Dedifferentiated amniotic fluid mesenchymal stem cell (primary cell): ENCODE measurements around the gene ITGAX.
"Not testable (repeated sequence)": the region's sequence is repeated elsewhere in the genome, so short reads cannot be mapped to it uniquely, and the experiment has no call there.

Experiments
- DNase-seq: peaks from one replicate; pipeline ENCODE4 v3.0.0-alpha.2; 2016; ENCODE audit errors: extremely low spot score

ITGAX gene

GRCh38 chr16:31409433-31409832, 54.5 kb downstream of the ITGAX start:
- DNase-seq: no peak

DNA sequence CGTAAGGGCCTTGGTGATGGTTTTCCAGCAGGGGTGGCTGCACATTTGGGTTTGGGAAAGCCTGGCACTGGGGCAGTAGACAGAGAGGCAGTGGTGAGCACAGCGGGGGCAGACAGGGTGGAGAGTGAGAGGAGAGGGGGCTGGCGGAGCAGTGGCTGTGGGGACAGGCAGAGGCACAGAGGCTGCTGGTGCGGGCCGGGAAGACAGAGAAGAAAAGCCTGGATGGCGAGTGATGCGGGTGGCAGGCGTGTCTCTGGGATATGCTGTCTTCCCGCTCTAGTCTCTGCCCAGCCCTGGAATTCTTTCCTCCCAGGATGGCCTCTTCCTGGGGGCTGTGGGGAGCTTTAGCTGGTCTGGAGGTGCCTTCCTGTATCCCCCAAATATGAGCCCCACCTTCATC, 55.1 kb downstream of the ITGAX start:
- DNase-seq: no peak

GRCh38 chr16:31411024-31411844, 56.3 kb downstream of the ITGAX start:
- no peak for DNase-seq

GRCh38 chr16:31412750-31413149, 57.8 kb downstream of the ITGAX start:
- DNase-seq: no peak

GRCh38 chr16:31413381-31413780, 58.4 kb downstream of the ITGAX start:
- no peak for DNase-seq

DNA sequence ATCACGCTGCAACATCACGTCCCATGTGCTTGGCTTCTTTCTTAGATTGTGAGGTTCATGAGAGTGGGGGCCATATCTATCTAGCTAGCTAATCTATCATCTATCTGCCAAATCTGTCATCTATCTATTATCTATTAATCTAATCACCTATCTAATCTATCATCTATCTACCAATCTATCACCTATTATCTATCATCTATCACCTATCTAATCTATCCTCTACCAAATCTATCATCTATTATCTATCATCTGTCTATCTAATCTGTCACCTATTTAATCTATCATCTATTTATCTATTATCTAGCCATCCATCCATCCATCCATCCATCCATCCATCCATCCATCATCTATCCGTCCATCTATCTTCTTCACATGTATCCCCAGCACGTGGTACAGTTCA, 59.0 kb downstream of the ITGAX start:
- no peak for DNase-seq

DNA sequence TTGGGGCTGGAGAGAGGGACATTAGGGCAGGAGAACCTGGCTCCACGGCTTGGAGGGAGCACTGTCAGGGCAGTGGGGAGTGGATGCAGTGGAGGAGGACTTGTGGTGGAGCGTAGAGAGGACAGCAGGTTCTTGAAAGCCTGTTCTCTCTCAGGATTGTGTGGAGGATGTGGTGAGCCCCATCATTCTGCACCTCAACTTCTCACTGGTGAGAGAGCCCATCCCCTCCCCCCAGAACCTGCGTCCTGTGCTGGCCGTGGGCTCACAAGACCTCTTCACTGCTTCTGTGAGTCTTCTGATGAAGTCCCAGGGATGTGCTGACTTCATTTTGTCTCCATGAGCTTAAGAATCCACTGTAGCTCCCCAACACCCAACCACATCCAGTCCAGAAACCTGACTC, 59.7 kb downstream of the ITGAX start:
- no peak for DNase-seq

GRCh38 chr16:31416371-31416770, 61.4 kb downstream of the ITGAX start:
- no peak for DNase-seq

- DNase-seq: not testable (repeated sequence)
Observed at GRCh38 chr16:31417036-31417435, 62.1 kb downstream of the ITGAX start.

GRCh38 chr16:31417916-31418315, 62.9 kb downstream of the ITGAX start:
- DNase-seq: no peak

DNA sequence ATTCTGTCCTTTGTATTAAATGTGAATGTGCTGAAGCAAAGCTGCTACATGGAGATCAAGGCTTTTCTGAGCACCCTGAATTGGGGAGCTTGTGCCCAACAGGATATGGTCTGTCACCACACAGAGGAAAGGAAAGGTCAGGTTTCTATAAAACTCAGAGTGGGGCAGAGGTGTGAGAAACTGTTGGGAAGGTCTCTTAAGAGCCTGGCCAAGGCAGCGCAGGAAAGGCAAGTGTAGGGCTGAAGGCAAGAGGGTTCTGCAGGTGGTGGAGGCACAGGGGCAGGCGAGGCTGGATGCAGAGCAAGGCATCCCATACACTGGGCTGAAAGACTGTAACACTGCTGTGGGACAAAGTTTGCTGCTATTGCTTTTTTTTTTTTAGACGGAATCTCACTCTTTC, 65.1 kb downstream of the ITGAX start:
- DNase-seq: no peak

GRCh38 chr16:31421587-31421986, 66.6 kb downstream of the ITGAX start:
- no peak for DNase-seq

GRCh38 chr16:31423241-31423640, 68.3 kb downstream of the ITGAX start:
- DNase-seq: no peak

DNA sequence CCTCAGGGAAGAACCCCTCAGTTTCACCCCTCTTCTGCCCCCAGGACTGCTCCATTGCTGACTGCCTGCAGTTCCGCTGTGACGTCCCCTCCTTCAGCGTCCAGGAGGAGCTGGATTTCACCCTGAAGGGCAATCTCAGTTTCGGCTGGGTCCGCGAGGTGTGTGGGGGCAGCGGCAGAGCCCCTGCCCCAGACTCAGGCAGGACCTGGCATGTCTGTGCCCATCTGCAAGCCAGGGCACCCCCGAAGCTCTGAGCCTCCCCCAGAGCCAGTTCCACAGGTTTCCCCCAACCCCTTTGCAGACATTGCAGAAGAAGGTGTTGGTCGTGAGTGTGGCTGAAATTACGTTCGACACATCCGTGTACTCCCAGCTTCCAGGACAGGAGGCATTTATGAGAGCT, 68.8 kb downstream of the ITGAX start:
- no peak for DNase-seq

- DNase-seq: no peak
Observed at GRCh38 chr16:31427441-31428278, 72.7 kb downstream of the ITGAX start.

DNA sequence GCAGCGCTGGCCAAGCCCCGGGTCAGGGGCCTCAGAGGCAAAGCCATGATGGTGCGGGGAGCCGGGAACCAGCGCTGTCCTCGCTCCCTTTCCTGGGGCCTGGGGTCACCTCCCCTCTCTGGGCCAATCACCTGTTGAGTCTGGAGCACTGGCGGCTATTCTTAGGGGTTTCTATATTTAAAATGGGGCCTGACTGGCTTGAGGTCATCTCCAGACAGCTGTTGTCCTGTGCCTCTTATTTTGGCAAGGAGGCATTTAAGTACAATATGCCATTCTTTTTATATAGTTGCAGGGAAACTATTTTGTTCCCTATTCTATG, 73.3 kb downstream of the ITGAX start, which contains the start of gene COX6A2:
COX6A2 (minus strand) TSS at position 82 of the 319 bp plus-strand sequence; CDS start at position 47, 35 bp downstream.
- DNase-seq: no peak

- DNase-seq: no peak
Observed at GRCh38 chr16:31428638-31429247, 73.8 kb downstream of the ITGAX start.

DNA sequence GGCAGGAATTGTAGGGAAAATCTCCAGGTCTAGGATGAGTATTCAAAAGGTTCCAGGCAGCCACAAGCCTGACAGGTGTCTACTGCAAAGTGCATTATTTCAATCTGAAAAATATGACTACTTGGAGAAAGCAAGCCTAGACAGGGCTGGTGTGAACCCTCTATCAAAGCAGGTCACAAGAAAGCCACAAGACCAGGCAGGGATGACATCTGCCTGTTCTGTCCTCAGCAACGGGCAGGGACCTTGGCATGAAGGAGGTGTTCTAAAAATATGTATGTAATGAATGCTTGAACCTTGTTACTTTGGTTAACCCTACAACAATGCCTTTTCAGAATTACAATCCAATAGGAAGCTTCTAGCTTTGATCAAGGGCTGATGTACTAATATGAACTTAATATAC, 74.3 kb downstream of the ITGAX start:
- DNase-seq: no peak

GRCh38 chr16:31429796-31430195, 74.8 kb downstream of the ITGAX start:
- DNase-seq: no peak

- DNase-seq: no peak
Observed at GRCh38 chr16:31430380-31431052, 75.5 kb downstream of the ITGAX start.
